ENCODE data around the gene ENGASE.

DNA sequence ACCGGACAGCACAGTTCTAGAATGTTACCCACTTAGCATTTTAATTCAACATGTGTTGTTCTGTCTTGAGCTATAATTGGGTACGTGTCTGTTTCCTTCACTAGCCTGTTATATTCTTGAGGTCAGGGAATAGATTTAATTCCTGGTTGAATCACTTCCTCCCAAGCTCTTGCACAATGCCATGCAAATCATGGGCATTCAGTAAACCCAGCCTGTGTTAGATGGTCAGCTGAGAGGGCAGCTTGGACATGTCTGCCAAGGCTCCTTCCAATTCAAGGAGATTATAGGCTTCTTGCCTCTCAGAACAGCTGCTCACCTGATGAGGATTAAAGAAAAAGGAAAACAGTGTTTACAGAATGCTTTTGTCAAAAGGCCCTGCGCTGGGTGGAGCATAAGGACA, 38.0 kb upstream of the ENGASE start:
- TF ChIP-seq RFX5 (IDR thresholded peaks at IDR 0.05; ENCODE audit: low read depth, low read length) (no peak), RAD21 (IDR thresholded peaks at IDR 0.05; ENCODE audit: low read length) (no peak), POLR2A (IDR thresholded peaks at IDR 0.05; ENCODE audit: low read depth, low read length) (no peak), MAZ (IDR thresholded peaks at IDR 0.05; ENCODE audit: borderline replicate concordance, low read depth, low read length) (no peak)
- TF ChIP-seq, protein P1, sequence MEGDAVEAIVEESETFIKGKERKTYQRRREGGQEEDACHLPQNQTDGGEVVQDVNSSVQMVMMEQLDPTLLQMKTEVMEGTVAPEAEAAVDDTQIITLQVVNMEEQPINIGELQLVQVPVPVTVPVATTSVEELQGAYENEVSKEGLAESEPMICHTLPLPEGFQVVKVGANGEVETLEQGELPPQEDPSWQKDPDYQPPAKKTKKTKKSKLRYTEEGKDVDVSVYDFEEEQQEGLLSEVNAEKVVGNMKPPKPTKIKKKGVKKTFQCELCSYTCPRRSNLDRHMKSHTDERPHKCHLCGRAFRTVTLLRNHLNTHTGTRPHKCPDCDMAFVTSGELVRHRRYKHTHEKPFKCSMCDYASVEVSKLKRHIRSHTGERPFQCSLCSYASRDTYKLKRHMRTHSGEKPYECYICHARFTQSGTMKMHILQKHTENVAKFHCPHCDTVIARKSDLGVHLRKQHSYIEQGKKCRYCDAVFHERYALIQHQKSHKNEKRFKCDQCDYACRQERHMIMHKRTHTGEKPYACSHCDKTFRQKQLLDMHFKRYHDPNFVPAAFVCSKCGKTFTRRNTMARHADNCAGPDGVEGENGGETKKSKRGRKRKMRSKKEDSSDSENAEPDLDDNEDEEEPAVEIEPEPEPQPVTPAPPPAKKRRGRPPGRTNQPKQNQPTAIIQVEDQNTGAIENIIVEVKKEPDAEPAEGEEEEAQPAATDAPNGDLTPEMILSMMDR (conservative IDR thresholded peaks at IDR 0.05; ENCODE audit: low read depth, low read length): no peak
